ENCODE results near the gene LAMC3. TPM values are rescaled to one million over a fixed set of nuclear protein-coding genes. Genes with fewer than 3 reads are reported as not detected.

Gene LAMC3
- polyA plus RNA-seq, 1 experiment = 0.01 TPM

- Histone ChIP-seq H3K4me3 (ENCODE audit: low read depth, low read length) (no peak overlapping the region), H3K36me3 (ENCODE audit: control insufficient read depth, insufficient read depth, low read length) (no peaks in the 10 kb centered on the region), H3K27me3 (ENCODE audit: control insufficient read depth, insufficient read depth, low read length) (peaks cover 22% of the 10 kb centered on the region)
- no peak for DNase-seq (ENCODE audit: low read depth)
- CTCF ChIA-PET = interaction anchor here (0.5 to 2.8 kb wide), 4 partner anchors 20 to 325 kb away, joined by 3 to 12 read pairs (median 4); no protein-coding TSS in a partner anchor
- POLR2A ChIA-PET = no interaction called here
- TF ChIP-seq CTCF (IDR thresholded peaks at IDR 0.05; ENCODE audit: insufficient read depth, low read depth, low read length) = no peak
These were observed 9.6 kb downstream of the LAMC3 start for GRCh38 chr9:131018621-131019020.

- Histone ChIP-seq H3K4me3 (ENCODE audit: low read depth, low read length) (no peak overlapping the region), H3K27me3 (ENCODE audit: control insufficient read depth, insufficient read depth, low read length) (peaks cover 17% of the 10 kb centered on the region), H3K36me3 (ENCODE audit: control insufficient read depth, insufficient read depth, low read length) (no peaks in the 10 kb centered on the region)
- CTCF ChIA-PET = interaction anchor here (0.6 to 1.5 kb wide), 6 partner anchors 9 to 318 kb away, joined by 3 to 9 read pairs (median 4); no protein-coding TSS in a partner anchor
- POLR2A ChIA-PET = no interaction called here
- peak; percentile 63 for DNase-seq (ENCODE audit: low read depth)
- TF ChIP-seq CTCF (IDR thresholded peaks at IDR 0.05; ENCODE audit: insufficient read depth, low read depth, low read length) = no peak
These were observed 10.6 kb downstream of the LAMC3 start for GRCh38 chr9:131019388-131020239.

GRCh38 chr9:131020388-131020787 is 11.4 kb downstream of the LAMC3 start:
- Histone ChIP-seq H3K36me3 (ENCODE audit: control insufficient read depth, insufficient read depth, low read length) (no peaks in the 10 kb centered on the region), H3K4me3 (ENCODE audit: low read depth, low read length) (no peak overlapping the region), H3K27me3 (ENCODE audit: control insufficient read depth, insufficient read depth, low read length) (peaks cover 17% of the 10 kb centered on the region)
- ChIA-PET POLR2A (interaction anchor here (0.6 kb wide), 1 partner anchor 9 kb away, joined by 3 read pairs; no protein-coding TSS in a partner anchor), CTCF (interaction anchor here (0.6 to 1.5 kb wide), 6 partner anchors 10 to 319 kb away, joined by 3 to 9 read pairs (median 4); no protein-coding TSS in a partner anchor)
- DNase-seq (ENCODE audit: low read depth) = peak; percentile 39
- no peak for TF ChIP-seq CTCF (IDR thresholded peaks at IDR 0.05; ENCODE audit: insufficient read depth, low read depth, low read length)

- POLR2A ChIA-PET = interaction anchor here (0.6 kb wide), 1 partner anchor 10 kb away, joined by 3 read pairs; no protein-coding TSS in a partner anchor
- CTCF ChIA-PET = interaction anchor here (1.2 to 1.5 kb wide), 3 partner anchors 26 to 319 kb away, joined by 4 to 9 read pairs (median 4); no protein-coding TSS in a partner anchor
- TF ChIP-seq CTCF (IDR thresholded peaks at IDR 0.05; ENCODE audit: insufficient read depth, low read depth, low read length) = no peak
- Histone ChIP-seq H3K4me3 (ENCODE audit: low read depth, low read length) (no peak overlapping the region), H3K27me3 (ENCODE audit: control insufficient read depth, insufficient read depth, low read length) (peaks cover 15% of the 10 kb centered on the region), H3K36me3 (ENCODE audit: control insufficient read depth, insufficient read depth, low read length) (no peaks in the 10 kb centered on the region)
- no peak for DNase-seq (ENCODE audit: low read depth)
These were observed 11.9 kb downstream of the LAMC3 start for GRCh38 chr9:131020862-131021261.

- no peak for DNase-seq (ENCODE audit: low read depth)
- ChIA-PET POLR2A (no interaction called here), CTCF (interaction anchor here (0.9 to 2.7 kb wide), 6 partner anchors 9 to 321 kb away, joined by 3 to 8 read pairs (median 3); no protein-coding TSS in a partner anchor)
- peaks cover 14% of the 10 kb centered on the region for H3K27me3 ChIP-seq (ENCODE audit: control insufficient read depth, insufficient read depth, low read length)
- TF ChIP-seq CTCF (IDR thresholded peaks at IDR 0.05; ENCODE audit: insufficient read depth, low read depth, low read length) = no peak
- no peaks in the 10 kb centered on the region for H3K36me3 ChIP-seq (ENCODE audit: control insufficient read depth, insufficient read depth, low read length)
- no peak overlapping the region for H3K4me3 ChIP-seq (ENCODE audit: low read depth, low read length)
These were observed 12.8 kb downstream of the LAMC3 start for GRCh38 chr9:131021785-131022184.
